Gastroesophageal sphincter (tissue), 4 donors: Measurements from ENCODE around the gene DOCK10. TPM values are rescaled to one million over a fixed set of nuclear protein-coding genes. Genes with fewer than 3 reads are reported as not detected.

ENCODE experiments used
- ATAC-seq: fragments of 150-250 bp; one replicate; pipeline ENCODE4 v1.9.1; 2016; ENCODE audit warnings: mild to moderate bottlenecking, moderate library complexity
- H3K27ac ChIP-seq, 4 donors: fragments of 200-600 bp; sonication (generic) in 3 of 4; 1 replicate in 3 of 4; 2 replicates in 1 of 4; pipeline ENCODE4 v1.5.1; 2016 to 2019
- H3K27me3 ChIP-seq: fragments of 200-600 bp; sonication (generic); one replicate; pipeline ENCODE4 v1.5.1; 2019
- H3K36me3 ChIP-seq, 2 donors: fragments of 200-600 bp; sonication (generic); one replicate each; pipeline ENCODE4 v1.5.1; 2019; ENCODE audit warnings: control low read depth in 1 of 2
- H3K4me1 ChIP-seq, 3 donors: fragments of 200-600 bp; sonication (generic); 1 replicate in 2 of 3; 2 replicates in 1 of 3; pipeline ENCODE4 v1.5.1; 2016 to 2019; ENCODE audit warnings: control low read depth in 2 of 3
- H3K4me3 ChIP-seq, 2 donors: fragments of 200-600 bp; sonication (generic); one replicate each; pipeline ENCODE4 v1.5.1; 2019; ENCODE audit warnings: mild to moderate bottlenecking in 1 of 2, moderate library complexity in 1 of 2
- H3K9me3 ChIP-seq, 3 donors: fragments of 200-600 bp; sonication (generic); one replicate each; pipeline ENCODE4 v1.5.1; 2017 to 2019; ENCODE audit warnings: control low read depth in 2 of 3
- CTCF ChIP-seq, 4 experiments: fragments of 200-600 bp in 2 of 4; fragments of 450-650 bp in 2 of 4; sonication (generic) in 1 of 4; IDR thresholded peaks; one replicate each; pipeline ENCODE4 v1.5.1; 2017 to 2019; ENCODE audit warnings: antibody characterized with exemption in 4 of 4, mild to moderate bottlenecking in 2 of 4, moderate library complexity in 2 of 4
- EP300 ChIP-seq: sonication (generic); formaldehyde crosslinking; IDR thresholded peaks from one replicate; pipeline ENCODE4 v1.6.1; 2017; ENCODE audit warnings: antibody characterized with exemption, mild to moderate bottlenecking
- POLR2A ChIP-seq, 2 donors: fragments of 450-650 bp; IDR thresholded peaks; one replicate each; pipeline ENCODE4 v1.6.1; 2017; ENCODE audit warnings: antibody characterized with exemption in 2 of 2, mild to moderate bottlenecking in 2 of 2, moderate library complexity in 1 of 2
- POLR2AphosphoS5 ChIP-seq: sonication (generic); formaldehyde crosslinking; IDR thresholded peaks from one replicate; pipeline ENCODE4 v1.6.1; 2017; ENCODE audit warnings: antibody characterized with exemption
- WGBS, 2 donors: methylation state at CpG; one replicate each; pipeline ENCODE4 v1.1.5; 2018; ENCODE audit warnings: low coverage in 1 of 2; 5-methylcytosine and 5-hydroxymethylcytosine counted together
- total RNA-seq, 4 donors: library from RNA; depleted of rRNA; stranded (reverse); fragments of >200 nt; gene quantifications; one replicate each; pipeline ENCODE4 v1.1.0, GENCODE V29; 2016

The DOCK10 gene
- total RNA-seq, 4 donors from 2014 or later = 3.6 to 12.6 (median 7.3) TPM

GRCh38 chr2:224969095-224969494 lies 73.2 kb downstream of the DOCK10 start:
- Histone ChIP-seq H3K4me3 (no peak overlapping the region), H3K4me1 (peaks cover 0 to 10% (median 0%) of the 10 kb centered on the region in 3 donors), H3K9me3 (no peaks in the 10 kb centered on the region), H3K36me3 (no peaks in the 10 kb centered on the region), H3K27ac (no peak overlapping the region), H3K27me3 (no peaks in the 10 kb centered on the region)
- ATAC-seq = no peak
- WGBS, 2 donors = 73 to 78% methylated on average over 5 of the region's 5 CpGs
- TF ChIP-seq POLR2AphosphoS5 (no peak), CTCF (IDR thresholded peaks at IDR 0.05) (no peak), EP300 (no peak), POLR2A (IDR thresholded peaks at IDR 0.05) (no peak)

GRCh38 chr2:224968051-224968450 lies 74.2 kb downstream of the DOCK10 start:
- no peaks in the 10 kb centered on the region for H3K27me3 ChIP-seq
- no peak overlapping the region for H3K27ac ChIP-seq
- H3K4me1 ChIP-seq = no peaks in the 10 kb centered on the region
- H3K9me3 ChIP-seq = no peaks in the 10 kb centered on the region
- WGBS, 2 donors = 65 to 68% methylated on average over 4 of the region's 4 CpGs
- H3K36me3 ChIP-seq = no peaks in the 10 kb centered on the region
- no peak for ATAC-seq
- TF ChIP-seq EP300 (no peak), POLR2AphosphoS5 (no peak), CTCF (IDR thresholded peaks at IDR 0.05) (no peak), POLR2A (IDR thresholded peaks at IDR 0.05) (no peak)
- no peak overlapping the region for H3K4me3 ChIP-seq

- 86 to 93% methylated on average over 2 of the region's 2 CpGs for WGBS, 2 donors
- Histone ChIP-seq H3K4me3 (no peak overlapping the region), H3K36me3 (no peaks in the 10 kb centered on the region), H3K4me1 (no peaks in the 10 kb centered on the region), H3K9me3 (no peaks in the 10 kb centered on the region), H3K27me3 (no peaks in the 10 kb centered on the region), H3K27ac (no peak overlapping the region)
- no peak for TF ChIP-seq POLR2A (IDR thresholded peaks at IDR 0.05)
- no peak for TF ChIP-seq CTCF (IDR thresholded peaks at IDR 0.05)
- no peak for TF ChIP-seq POLR2AphosphoS5
- no peak for TF ChIP-seq EP300
- no peak for ATAC-seq
Observed at GRCh38 chr2:224966613-224967012, 75.7 kb downstream of the DOCK10 start.

GRCh38 chr2:224959556-224959955 lies 82.7 kb downstream of the DOCK10 start:
- no peaks in the 10 kb centered on the region for H3K9me3 ChIP-seq
- no peak overlapping the region for H3K27ac ChIP-seq
- H3K36me3 ChIP-seq = no peaks in the 10 kb centered on the region
- TF ChIP-seq POLR2AphosphoS5 (no peak), CTCF (IDR thresholded peaks at IDR 0.05) (no peak), POLR2A (IDR thresholded peaks at IDR 0.05) (no peak), EP300 (no peak)
- no peak for ATAC-seq
- no peak overlapping the region for H3K4me3 ChIP-seq
- H3K27me3 ChIP-seq = no peaks in the 10 kb centered on the region
- 64 to 78% methylated on average over 3 of the region's 3 CpGs for WGBS, 2 donors
- peaks cover 0 to 5% (median 0%) of the 10 kb centered on the region in 3 donors for H3K4me1 ChIP-seq

GRCh38 chr2:224958873-224959272 lies 83.4 kb downstream of the DOCK10 start:
- H3K27me3 ChIP-seq = no peaks in the 10 kb centered on the region
- H3K4me1 ChIP-seq = peaks cover 0 to 5% (median 0%) of the 10 kb centered on the region in 3 donors
- no peak overlapping the region for H3K4me3 ChIP-seq
- 87 to 89% methylated on average over 3 of the region's 3 CpGs for WGBS, 2 donors
- ATAC-seq = no peak
- no peaks in the 10 kb centered on the region for H3K36me3 ChIP-seq
- H3K9me3 ChIP-seq = no peaks in the 10 kb centered on the region
- no peak overlapping the region for H3K27ac ChIP-seq
- TF ChIP-seq POLR2A (IDR thresholded peaks at IDR 0.05) (no peak), EP300 (no peak), CTCF (IDR thresholded peaks at IDR 0.05) (no peak), POLR2AphosphoS5 (no peak)
